Uterus (tissue), 2 donors: ENCODE data around the gene PET117.

Experiments
- CTCF ChIP-seq, 4 experiments: fragments of 200-600 bp in 2 of 4; fragments of 450-650 bp in 2 of 4; sonication (generic) in 2 of 4; IDR thresholded peaks; one replicate each; pipeline ENCODE4 v1.5.1; 2016 to 2019; ENCODE audit warnings: antibody characterized with exemption in 4 of 4, mild to moderate bottlenecking in 2 of 4, moderate library complexity in 1 of 4
- POLR2A ChIP-seq, 2 donors: fragments of 450-650 bp; IDR thresholded peaks; one replicate each; pipeline ENCODE4 v1.6.1; 2016; ENCODE audit warnings: antibody characterized with exemption in 2 of 2, mild to moderate bottlenecking in 1 of 2, moderate library complexity in 1 of 2

DNA sequence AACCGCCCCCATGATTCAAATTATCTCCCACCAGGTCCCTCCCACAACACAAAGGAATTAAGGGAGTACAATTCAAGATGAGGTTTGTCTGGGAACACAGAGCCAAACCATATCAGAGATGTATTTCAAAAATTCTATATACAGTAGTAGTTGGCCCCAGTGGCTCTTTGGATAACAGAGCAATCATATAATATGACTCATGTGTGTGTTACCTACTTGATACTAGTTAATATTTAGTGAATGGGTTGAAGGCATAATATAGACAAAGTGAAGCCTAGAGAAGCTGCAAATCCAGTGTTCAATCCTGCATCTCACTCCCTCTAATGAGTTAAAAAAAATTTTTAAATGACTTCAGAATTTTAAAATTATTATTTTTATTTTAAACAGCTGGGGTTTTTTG is 43.2 kb downstream of the PET117 start:
- TF ChIP-seq POLR2A (IDR thresholded peaks at IDR 0.05) (no peak), CTCF (IDR thresholded peaks at IDR 0.05) (no peak)
